ENCODE results near the gene CTBS.
"Not testable (repeated sequence)": the region's sequence is repeated elsewhere in the genome, so short reads cannot be mapped to it uniquely, and the experiment has no call there.

CTBS gene

GRCh38 chr1:84584126-84584525 lies 9.9 kb upstream of the CTBS start:
- DNase-seq (ENCODE audit: low read depth) = no peak

- DNase-seq (ENCODE audit: low read depth) = no peak
Measured at GRCh38 chr1:84583648-84584047, 9.4 kb upstream of the CTBS start.

DNA sequence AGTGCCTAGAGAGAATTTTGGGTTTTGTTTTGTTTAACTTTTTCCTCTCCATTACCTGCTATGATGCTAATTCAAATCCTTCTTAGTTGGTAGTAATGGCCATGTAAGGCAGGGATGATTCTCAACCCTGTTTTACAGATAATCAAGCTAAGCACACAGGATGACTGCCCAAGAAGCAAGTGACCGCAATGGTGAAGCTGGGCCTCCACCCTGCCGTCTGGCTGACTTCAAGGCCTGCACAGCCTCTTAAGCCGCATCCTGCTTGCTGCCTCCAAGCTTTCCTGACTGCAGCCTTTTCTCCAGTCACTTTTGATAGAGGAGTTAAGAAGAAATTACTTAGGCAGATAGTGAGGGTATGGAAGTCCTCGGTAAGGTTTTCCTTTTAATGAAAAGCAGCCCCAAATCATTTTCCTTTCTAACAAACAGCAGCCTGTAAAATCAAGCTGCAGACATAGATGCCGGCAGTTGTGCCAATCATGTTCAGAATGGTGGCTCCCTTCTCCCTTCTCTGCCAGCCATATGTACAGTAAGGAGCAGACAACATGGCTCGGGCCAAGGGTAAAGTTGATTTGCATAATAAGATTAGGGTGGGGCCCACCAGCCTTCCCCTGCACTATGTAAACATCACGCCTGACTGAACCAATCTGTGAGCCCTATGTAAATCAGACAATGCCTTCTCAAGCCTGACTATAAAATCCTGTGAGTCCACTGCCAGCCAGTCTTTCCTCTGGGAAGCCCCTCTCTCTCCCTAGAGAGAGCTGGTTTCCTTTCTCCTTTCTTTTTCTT lies 8.8 kb upstream of the CTBS start:
- DNase-seq (ENCODE audit: low read depth) = no peak

GRCh38 chr1:84581648-84582047 lies 7.4 kb upstream of the CTBS start:
- DNase-seq (ENCODE audit: low read depth) = no peak

GRCh38 chr1:84574936-84575335 lies 696 bp upstream of the CTBS start:
- no peak for DNase-seq (ENCODE audit: low read depth)

DNA sequence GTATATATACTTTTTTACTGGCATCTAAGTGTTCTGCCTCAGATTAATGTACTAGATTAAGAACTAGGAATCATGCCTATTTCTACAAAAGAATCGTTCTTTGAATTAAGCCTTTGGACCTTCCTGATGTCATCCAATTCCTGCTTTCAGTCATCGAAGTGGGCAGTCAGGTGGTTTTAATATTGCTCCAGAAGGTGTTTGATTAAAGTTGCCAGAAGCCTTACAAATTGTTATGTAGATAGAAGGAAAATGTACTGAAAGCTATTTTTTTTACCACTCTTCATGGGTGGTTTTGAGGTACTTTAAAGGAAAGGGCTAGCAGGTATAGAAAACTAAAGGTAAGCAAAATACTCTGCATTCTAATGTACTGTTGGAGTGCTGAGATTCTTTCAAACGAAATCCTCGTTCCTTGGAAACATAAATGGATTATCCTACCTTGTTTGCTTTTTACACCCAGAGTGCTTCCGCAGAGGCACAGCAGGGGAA lies 716 bp downstream of the CTBS start:
- no peak for DNase-seq (ENCODE audit: low read depth)

DNA sequence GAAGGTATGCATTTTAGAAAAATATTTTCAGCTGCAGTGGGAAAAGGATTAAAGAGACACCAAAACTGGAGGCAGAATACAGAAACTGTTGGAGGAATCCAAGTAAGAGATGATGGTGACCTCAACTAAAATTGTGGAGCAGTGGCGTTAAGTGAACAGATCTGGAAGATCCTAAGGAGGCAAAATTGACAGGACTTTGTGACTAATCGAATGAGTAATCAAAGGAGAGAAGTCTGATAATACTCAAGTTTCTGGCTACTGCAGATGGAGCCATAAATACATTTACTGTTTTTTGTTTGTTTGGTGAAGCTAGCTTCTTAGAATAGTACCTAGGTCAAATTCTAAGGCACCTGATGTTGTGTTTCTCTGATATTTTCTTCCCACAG lies 3.1 kb downstream of the CTBS start:
- no peak for DNase-seq (ENCODE audit: low read depth)

DNA sequence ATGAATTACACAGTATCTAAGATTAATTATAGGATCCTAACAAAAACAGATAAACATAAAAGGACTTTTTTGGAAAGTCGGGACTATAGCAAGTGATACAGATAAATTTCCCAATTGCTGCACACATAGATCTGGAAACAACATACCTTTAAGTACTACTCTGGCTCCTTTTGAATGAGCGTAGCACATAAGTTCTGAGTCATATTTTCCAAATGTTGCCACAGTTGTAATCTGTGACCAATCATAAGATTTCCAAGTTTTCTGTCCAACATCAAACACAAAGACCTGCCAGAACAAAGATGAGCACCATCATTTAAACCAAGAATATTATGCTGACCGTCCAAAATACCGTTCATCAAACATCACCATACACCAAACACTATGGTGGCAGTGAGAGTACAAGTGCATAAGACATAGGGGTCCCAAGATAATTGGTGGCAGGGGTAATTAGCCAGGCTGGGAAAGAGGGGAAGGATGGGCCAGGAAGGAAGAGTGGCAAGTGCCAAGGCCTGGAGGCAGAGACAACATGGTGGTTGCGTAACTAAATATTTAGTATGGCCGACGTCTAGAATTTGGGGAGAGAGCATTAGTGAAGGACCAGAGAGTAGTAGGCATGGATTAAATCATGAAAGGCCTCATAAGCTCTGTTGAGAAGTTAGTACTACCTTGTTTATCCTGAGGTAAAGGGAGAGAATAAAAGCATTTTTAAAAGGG lies 3.6 kb downstream of the CTBS start:
- DNase-seq (ENCODE audit: low read depth) = no peak

DNA sequence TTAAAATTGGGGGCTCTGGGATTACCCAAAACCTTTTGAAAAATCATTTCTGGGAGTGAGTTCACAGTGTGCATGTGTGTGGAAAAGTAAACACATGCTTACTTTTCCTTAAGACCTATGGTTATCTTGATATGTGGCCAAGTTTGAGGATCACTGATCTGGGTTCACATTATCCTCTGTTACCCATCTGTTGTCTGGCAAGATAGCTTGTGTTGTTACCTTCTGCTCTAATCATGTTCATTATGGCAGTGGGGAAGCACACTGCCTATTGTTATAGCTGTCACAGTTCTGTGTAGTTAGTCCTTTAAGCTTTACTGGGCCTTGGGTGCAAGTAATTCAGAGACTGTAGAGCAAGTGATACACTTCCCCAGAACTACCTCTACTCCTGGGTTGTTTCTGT lies 5.0 kb downstream of the CTBS start:
- DNase-seq (ENCODE audit: low read depth) = no peak

- DNase-seq (ENCODE audit: low read depth) = no peak
Measured at GRCh38 chr1:84550826-84551225, 23.4 kb downstream of the CTBS start.

DNA sequence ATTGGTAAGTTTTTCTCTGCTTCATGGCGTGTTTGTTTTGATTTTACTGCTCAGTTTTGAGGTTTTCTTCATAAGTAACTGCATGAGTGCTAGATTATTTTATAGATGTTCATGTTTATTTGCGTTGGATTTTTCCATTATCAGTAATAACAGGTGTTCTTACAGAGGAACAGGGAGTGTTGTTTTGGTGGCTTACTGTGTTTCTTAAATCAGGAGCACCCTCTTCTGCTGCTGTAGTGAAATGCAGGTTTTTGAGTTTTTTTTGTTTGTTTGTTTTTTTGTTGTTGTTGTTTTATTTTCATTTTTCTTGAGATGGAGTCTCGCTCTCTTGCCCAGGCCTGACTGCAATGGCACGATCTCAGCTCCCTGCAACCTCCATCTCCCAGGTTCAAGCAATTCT lies 32.6 kb downstream of the CTBS start:
- no peak for DNase-seq (ENCODE audit: low read depth)

GRCh38 chr1:84540759-84541158 lies 33.5 kb downstream of the CTBS start:
- no peak for DNase-seq (ENCODE audit: low read depth)

GRCh38 chr1:84539972-84540371 lies 34.3 kb downstream of the CTBS start:
- no peak for DNase-seq (ENCODE audit: low read depth)

GRCh38 chr1:84538599-84538998 lies 35.6 kb downstream of the CTBS start:
- DNase-seq (ENCODE audit: low read depth) = no peak

DNA sequence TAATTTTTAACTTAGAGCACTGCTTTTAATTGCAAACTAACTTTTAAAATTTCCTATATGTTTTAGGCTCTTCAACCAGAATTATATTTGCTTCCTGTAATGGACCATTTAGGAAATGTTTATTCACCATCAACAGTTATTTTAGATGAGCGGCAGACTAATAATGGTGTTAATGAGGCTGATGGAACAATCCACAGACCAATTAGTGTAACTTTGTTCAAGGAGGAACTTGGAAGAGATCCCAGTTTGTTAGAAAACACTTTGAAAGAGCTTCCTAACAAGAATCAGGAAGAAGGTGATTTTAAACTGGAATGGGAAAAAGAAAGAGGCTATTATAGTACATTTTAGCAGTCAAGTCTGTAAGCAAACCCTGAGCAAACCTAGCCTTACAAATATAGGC lies 48.5 kb downstream of the CTBS start:
- DNase-seq (ENCODE audit: low read depth) = no peak

DNA sequence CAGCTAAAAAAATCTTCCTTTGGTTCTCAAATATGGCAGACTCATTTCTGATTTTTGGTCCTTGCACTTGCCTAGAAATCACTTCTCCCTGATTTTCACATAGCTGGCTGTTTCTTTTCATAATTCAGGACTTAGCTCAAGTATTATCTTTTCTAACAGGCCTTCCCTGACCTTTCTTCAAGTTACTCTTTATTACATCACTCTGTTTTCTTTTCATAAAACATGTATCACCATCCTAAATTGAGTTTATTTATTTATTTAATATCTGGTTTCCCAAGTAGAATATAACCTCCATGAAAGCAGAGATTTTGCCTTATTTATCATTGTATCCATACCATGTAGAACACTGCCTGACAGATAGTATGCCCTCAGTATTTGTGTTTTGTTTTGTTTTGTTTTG lies 49.6 kb downstream of the CTBS start:
- DNase-seq (ENCODE audit: low read depth) = no peak

GRCh38 chr1:84510668-84511067 lies 63.6 kb downstream of the CTBS start:
- DNase-seq (ENCODE audit: low read depth) = no peak

- no peak for DNase-seq (ENCODE audit: low read depth)
Measured at GRCh38 chr1:84510165-84510564, 64.1 kb downstream of the CTBS start.

- DNase-seq (ENCODE audit: low read depth) = no peak
Measured at GRCh38 chr1:84509029-84509428, 65.2 kb downstream of the CTBS start.

DNA sequence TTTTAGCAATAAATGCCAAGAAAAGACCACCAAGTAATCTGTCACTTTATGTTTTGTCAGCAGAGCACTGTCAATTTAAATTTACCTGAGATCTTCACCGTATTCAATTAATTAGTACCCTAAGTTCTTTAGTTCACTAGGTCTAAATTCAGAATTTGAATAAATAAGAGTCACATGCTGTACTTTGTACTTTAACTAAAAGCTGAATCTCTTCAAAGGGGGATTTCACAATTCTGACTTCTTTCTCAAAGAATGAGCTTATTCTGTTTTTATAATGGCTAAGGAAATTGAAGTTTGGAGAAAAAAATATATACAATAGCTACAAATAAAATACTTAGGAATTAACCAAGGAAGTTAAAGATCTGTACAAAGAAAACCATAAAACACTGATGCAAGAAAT lies 65.7 kb downstream of the CTBS start:
- DNase-seq (ENCODE audit: low read depth) = no peak

DNA sequence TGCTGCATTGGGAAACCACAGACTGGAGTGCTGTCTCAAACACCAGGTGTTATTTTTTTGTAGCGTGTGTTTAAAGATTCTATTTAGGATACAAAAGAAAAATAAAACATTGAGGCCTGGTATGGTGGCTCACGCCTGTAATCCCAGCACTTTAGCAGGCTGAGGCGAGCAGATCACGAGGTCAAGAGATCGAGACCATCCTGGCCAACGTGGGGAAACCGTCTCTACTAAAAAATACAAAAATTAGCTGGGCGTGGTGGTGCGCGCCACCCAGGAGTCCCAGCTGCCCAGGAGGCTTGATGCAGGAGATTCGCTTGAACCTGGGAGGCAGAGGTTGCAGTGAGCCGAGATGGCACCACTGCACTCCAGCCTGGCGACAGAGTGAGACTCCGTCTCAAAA lies 66.4 kb downstream of the CTBS start:
- DNase-seq (ENCODE audit: low read depth) = not testable (repeated sequence)

DNA sequence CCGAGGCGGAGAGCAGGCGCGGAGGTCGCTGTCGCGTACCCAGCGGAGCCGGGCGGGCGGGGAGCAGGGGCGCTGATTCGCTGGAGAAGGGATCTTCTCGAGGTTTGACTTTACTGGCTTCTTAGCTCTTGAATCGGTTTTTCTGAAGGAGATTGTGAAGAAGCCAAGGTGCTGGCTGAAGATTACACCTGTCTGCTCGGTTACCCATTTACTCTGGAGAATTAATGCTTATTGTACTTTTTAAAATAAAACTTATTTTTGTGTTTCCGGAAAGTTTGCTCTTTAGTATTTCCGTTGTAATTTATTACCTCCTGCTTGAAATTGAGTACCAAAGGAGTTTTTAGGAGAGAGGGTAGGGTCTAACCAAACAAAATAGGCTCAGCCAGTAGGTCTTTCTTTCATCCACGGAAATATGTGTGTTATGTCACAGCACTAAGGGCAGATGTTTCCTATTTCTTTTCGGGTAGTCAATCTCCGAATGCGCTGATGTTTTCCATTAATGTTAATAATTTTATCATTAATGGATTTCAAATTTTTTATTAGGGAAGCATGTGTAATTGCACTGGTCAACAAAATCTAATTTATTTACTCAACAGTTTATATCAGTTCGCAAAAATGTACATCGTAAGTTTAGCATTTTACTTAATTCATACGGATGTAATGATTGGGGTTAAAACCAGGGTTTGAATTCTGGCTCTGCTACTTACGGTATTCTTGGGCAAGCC lies 67.3 kb downstream of the CTBS start:
- DNase-seq (ENCODE audit: low read depth) = no peak

All from stimulated activated CD4-positive, alpha-beta T cell treated with anti-CD3 and anti-CD28 coated beads, Interleukin-2, amount 100 ng/mL, for 4 hours (primary cell).